ENCODE data around the gene SPON1.
A peak's percentile ranks its signal among the peaks of the same experiment; 100 is the strongest.
"Not testable (repeated sequence)": the region's sequence is repeated elsewhere in the genome, so short reads cannot be mapped to it uniquely, and the experiment has no call there.

Gene SPON1

GRCh38 chr11:13984616-13985450 lies 22.3 kb downstream of the SPON1 start:
- DNase-seq = no peak

DNA sequence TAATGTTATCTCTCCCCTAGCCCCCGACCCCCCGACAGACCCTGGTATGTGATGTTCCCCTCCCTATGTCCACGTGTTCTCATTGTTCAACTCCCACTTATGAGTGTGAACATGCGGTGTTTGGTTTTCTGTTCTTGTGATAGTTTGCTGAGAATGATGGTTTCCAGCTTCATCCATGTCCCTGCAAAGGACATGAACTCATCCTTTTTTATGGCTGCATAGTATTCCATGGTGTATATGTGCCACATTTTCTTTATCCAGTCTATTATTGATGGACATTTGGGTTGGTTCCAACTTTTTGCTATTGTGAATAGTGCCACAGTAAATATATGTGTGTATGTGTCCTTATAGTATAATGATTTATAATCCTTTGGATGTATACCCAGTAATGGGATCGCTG lies 24.2 kb downstream of the SPON1 start:
- DNase-seq = not testable (repeated sequence)

- DNase-seq = not testable (repeated sequence)
These were observed 29.8 kb downstream of the SPON1 start for GRCh38 chr11:13992158-13992856.

DNA sequence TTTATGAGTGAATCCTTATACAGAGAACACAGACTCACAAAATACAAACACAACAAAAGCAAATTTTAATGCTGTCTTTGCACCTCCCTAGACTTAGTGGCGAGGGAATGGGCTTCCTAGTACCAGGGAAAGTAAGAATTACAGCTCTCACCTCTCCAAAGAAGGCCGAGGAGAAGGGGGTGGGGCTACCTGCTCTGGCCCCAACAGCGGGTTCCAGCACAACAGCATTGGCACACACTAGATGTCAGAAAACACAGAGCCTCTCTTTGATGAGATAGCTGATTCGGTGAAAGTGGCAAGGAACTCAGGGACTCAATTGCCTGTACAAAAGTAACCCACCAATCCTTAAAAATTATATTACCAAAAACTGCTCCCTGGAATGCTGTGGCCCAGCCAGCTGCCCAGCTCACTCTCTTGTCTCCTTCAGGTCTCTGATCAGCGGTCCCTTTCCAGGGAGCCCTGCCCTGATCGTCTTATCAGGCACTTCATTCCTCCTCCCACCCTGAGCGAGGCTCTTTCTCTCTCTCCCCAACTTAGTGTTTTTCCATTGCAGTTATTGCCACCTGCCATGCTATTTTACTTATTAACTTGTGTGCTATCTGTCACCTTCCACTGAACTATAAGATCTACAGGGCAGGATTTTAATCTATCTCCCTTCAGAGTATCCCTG lies 30.7 kb downstream of the SPON1 start:
- DNase-seq = no peak

GRCh38 chr11:13997881-13998280 lies 35.4 kb downstream of the SPON1 start:
- DNase-seq = no peak

DNA sequence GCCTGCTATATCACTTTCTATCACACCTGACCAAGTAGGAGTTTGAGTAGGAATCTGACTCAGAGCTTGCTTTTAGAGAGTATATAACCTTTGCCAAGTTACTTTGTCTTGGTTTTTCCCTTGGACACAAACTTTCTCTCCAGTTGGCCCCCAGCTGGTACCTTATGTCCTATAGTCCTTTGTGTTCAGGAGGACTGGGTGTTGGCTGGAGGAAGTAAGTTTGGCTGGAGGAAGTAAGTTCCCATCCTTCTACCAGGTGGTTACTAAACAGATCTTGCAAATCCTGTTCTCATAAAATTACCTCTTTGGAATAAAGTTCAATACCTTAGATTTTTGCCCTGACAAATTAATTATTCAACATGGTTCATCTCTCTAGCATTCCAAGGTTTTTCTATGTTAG lies 37.2 kb downstream of the SPON1 start:
- no peak for DNase-seq

DNA sequence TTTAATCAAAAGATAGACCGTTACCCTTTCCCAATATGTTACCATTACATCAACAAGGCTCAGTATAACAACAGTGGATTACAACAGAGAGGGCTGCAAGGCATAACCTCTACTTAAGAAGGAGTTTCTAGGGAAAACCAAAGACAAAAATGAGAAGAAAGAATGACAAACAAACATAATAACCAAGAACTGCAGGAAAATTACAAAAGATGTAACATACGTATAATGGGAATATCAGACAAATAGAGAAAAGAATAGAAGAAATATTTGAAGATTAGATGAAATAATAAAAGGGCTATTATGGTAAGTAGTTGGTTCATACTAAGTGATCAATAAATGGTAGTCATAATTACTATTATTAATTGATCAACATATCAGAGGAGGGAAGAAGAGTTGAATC lies 39.1 kb downstream of the SPON1 start:
- no peak for DNase-seq

- DNase-seq = no peak
These were observed 45.0 kb downstream of the SPON1 start for GRCh38 chr11:14007566-14007965.

DNA sequence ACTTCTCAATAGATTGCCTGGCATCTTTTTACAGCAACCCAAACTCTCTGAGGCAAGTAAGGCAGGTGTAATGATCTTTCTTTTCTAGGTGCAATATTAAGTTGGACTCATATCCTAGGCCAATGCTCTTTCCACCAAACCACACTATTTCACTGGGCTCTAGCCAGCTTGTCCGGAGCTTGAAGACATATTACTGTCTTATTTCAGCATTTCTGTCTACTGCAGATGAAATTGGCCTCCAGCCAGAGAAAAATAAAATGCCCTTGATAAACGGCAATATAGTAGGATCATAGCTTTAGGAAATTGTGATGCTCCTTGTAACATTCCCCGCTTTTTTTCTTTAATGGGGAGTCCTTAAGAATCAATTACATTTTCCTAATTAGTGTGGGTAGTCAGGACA lies 48.1 kb downstream of the SPON1 start:
- no peak for DNase-seq

GRCh38 chr11:14012846-14013245 lies 50.3 kb downstream of the SPON1 start:
- DNase-seq = no peak

GRCh38 chr11:14015711-14016110 lies 53.2 kb downstream of the SPON1 start:
- DNase-seq = no peak

DNA sequence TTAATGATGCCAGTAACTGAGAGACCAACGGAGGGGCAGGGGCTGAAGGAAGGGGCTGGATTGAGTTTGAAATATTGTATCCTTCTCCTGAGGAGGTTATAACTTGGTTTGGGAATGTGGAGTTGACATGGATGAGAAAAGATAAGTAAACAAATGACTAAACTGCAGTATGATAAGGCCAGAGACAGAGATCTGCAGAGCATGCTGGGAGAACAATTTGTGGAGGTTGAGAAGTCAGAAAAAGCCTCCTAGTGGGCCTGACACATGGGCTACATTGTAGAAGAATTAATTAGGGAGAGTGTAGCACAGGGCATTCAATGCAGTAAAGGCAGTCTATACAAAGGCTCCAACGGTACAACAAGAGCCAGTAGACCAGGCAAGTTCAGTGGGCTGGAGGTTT lies 55.9 kb downstream of the SPON1 start:
- no peak for DNase-seq

- no peak for DNase-seq
These were observed 59.2 kb downstream of the SPON1 start for GRCh38 chr11:14021738-14022137.

- DNase-seq = no peak
These were observed 59.7 kb downstream of the SPON1 start for GRCh38 chr11:14022251-14022650.

GRCh38 chr11:14022821-14023220 lies 60.3 kb downstream of the SPON1 start:
- no peak for DNase-seq

DNA sequence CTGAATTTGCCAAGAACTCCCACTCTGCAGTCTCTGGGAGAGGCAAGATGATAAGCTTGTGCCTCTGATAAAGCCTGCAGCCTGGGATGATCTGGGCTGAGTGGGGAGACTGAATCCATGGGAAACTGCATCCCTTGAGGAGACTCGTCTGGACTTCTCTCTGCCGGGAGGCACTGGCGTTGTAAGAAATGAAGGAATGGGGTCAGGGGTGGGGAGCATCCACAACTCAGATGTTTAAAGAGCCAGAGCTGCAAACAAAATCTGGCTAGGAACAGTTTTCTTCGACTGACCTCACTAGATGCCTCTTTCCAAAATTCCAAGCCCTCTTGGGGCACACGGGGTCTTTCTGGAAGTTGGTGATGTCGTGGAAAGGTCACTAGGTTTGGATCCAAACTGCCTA lies 64.4 kb downstream of the SPON1 start:
- DNase-seq = no peak

DNA sequence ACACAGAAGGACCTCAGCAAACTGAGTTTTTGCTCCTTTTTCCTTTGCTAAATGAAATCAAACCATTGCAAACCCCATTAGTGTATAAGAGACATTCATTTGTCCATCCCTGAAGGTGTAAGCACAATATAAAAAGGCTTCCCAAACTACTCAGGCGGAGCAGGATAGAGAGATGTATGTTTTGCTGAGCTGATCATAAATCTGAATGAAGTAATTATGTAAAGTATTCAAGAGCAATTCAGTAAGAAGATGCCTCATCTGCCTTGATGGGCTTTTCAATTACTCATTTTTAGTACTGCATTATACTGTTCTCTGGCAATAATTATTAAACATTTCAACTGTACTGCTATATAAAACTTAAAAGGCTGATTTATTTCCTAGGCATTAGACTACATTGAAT lies 65.0 kb downstream of the SPON1 start:
- DNase-seq = no peak

DNA sequence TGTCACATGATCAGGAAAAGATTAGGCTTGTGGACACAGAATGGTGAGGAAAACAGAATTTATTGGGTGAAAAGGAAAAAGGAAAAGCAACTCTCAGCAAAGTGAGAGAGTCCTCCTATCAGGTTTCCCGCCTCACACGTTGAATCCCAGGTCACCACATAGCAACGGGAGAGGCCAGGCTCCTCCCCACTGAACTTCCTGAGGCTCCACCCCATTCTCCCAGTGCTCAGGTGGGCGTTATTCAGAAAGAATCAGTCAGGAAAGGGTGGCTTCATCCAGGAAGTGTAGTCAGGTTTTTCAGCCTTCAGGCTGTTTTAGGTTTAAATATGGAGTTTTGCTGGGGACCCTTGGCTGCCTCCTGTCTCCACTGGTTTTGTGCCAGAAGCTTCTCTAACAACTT lies 66.9 kb downstream of the SPON1 start:
- DNase-seq = peak; percentile 21

DNA sequence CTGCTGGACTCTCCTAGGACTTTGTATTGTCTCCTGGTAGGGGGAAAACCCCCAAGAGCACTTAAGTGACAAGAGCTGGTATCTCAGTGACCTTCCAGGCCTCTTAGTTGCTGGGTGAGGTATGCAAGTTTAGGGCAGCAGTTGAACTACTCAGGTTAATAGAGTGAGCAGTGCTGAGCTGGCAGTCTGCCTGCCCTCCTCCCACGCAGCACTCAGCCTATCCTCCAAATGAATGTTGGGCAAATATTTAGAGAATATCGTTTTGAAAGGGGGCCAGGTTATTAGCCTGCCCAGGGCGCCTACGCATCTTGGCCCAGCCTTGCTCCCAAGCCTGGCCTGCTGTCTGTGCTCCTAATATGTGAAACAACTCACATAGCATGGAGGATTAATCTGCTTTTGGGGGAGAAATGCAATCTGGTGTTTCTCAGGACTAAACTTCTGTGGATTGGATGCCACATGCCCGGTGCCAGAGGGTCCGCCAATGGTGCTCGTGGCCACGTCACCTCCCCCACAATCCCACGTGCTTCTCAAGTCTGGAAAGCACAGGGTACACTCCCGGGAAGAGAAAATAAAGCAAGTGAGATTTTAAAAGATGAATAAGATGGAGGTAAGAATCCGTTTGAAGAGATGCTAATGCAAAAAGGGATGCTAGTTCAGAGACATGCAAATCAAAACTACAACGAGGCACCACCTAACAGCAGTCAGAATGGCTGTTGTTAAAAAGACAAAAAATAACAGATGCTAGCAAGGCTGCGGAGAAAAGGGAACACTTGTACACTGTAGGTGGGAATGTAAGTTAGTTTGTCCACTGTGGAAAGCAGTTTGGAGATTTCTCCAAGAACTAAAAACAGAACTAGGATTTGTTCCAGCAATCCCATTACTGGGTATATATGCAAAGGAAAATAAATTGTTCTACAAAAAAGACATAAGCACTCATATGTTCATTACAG lies 67.7 kb downstream of the SPON1 start:
- peak; percentile 55 for DNase-seq

- not testable (repeated sequence) for DNase-seq
These were observed 73.0 kb downstream of the SPON1 start for GRCh38 chr11:14035526-14035925.

DNA sequence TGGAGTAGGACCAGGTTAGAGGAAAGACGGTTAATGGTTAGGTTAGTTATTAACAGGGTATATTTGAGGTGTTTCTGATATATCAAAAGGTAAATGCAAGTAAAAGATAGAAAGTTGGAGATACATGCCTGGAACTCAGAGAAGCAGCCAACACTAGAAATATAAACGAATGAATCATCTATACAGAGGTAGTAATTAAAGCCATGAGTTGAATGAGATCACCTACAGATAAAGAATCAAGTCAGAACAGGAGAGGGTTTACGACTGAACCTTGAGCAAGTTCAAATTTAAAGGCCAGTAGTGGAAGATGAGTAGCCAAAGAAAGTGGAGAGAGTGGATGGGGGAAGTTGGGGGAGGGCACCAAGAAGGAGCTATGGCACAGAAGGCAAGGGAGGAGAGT lies 73.9 kb downstream of the SPON1 start:
- DNase-seq = no peak

DNA sequence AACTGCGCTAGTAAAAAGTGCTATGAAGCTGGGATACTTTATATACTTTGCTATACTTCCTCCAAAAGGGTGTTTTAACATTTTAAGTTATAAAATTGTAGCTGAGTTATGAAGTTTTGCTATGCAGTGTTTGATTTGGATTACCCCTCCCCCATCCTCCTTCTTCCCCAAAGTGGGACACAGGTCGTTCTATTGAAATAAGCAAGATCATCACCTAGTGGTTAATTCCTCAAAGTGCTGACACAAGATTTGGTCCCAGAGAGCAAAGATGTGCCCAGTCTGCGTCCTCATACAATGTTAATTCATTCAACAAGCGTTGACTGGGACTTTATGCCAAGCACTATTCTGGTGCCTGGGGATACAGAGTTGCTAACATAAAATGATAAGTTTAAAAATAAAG lies 78.5 kb downstream of the SPON1 start:
- DNase-seq = no peak

- DNase-seq = no peak
These were observed 79.0 kb downstream of the SPON1 start for GRCh38 chr11:14041565-14041964.
